ENCODE data around the gene LRRC74A. TPM values are rescaled to one million over a fixed set of nuclear protein-coding genes. Genes with fewer than 3 reads are reported as not detected.
A peak's percentile ranks its signal among the peaks of the same experiment; 100 is the strongest.

The LRRC74A gene
- total and polyA plus RNA-seq, 11 donors = not detected

- Histone ChIP-seq H3K27me3 (no peaks in the 10 kb centered on the region), H3K36me3 (no peaks in the 10 kb centered on the region), H3K4me1 (peaks cover 0 to 30% (median 11%) of the 10 kb centered on the region in 12 donors), H3K27ac (peak overlapping the region in 1 of 12 donors; percentile 79), H3K4me3 (no peak overlapping the region), H3K9me3 (no peaks in the 10 kb centered on the region)
- intact Hi-C loops (cut with DNase I) = no loop called here
- no peak for ATAC-seq
- WGBS, 4 donors = 69 to 86% (median 77%) methylated on average over 6 of the region's 6 CpGs
- DNase-seq = no peak
- no peak for TF ChIP-seq CTCF (IDR thresholded peaks at IDR 0.05)
Observed at GRCh38 chr14:76883447-76883846, 57.2 kb downstream of the LRRC74A start.

GRCh38 chr14:76884394-76884793, 58.2 kb downstream of the LRRC74A start:
- no peak for TF ChIP-seq CTCF (IDR thresholded peaks at IDR 0.05)
- no peak for TF ChIP-seq POLR2A (IDR thresholded peaks at IDR 0.05)
- intact Hi-C loops (cut with DNase I) = no loop called here
- Histone ChIP-seq H3K4me3 (no peak overlapping the region), H3K9me3 (no peaks in the 10 kb centered on the region), H3K27ac (peak overlapping the region; percentile 47 to 91 (median 78)), H3K4me1 (peaks cover 0 to 30% (median 11%) of the 10 kb centered on the region in 12 donors), H3K36me3 (no peaks in the 10 kb centered on the region), H3K27me3 (no peaks in the 10 kb centered on the region)
- ATAC-seq (no peak), DNase-seq (no peak)
- WGBS, 4 donors = 75 to 86% (median 80%) methylated on average over 4 to 6 of the region's 6 CpGs

GRCh38 chr14:76884853-76885276, 58.7 kb downstream of the LRRC74A start:
- Histone ChIP-seq H3K27me3 (no peaks in the 10 kb centered on the region), H3K9me3 (no peaks in the 10 kb centered on the region), H3K27ac (peak overlapping the region; percentile 47 to 91 (median 78)), H3K36me3 (no peaks in the 10 kb centered on the region), H3K4me1 (peaks cover 0 to 30% (median 11%) of the 10 kb centered on the region in 12 donors), H3K4me3 (no peak overlapping the region)
- peak; percentile 73 to 96 (median 90) for ATAC-seq
- 46 to 62% (median 58%) methylated on average over 9 to 14 of the region's 14 CpGs for WGBS, 4 donors
- TF ChIP-seq POLR2A (IDR thresholded peaks at IDR 0.05) = no peak
- no peak for TF ChIP-seq CTCF (IDR thresholded peaks at IDR 0.05)
- peak; percentile 69 to 83 (median 74) for DNase-seq
- intact Hi-C loops (cut with DNase I) = no loop called here

GRCh38 chr14:76887191-76887590, 61.0 kb downstream of the LRRC74A start:
- intact Hi-C loops (cut with DNase I) = no loop called here
- WGBS, 4 donors = 43 to 55% (median 49%) methylated on average over 6 of the region's 6 CpGs
- Histone ChIP-seq H3K27ac (peak overlapping the region in 2 of 12 donors; percentile 24 to 46), H3K4me1 (peaks cover 0 to 30% (median 11%) of the 10 kb centered on the region in 12 donors), H3K36me3 (no peaks in the 10 kb centered on the region), H3K27me3 (no peaks in the 10 kb centered on the region), H3K9me3 (peaks cover 0 to 5% (median under 1%) of the 10 kb centered on the region in 12 donors), H3K4me3 (no peak overlapping the region)
- DNase-seq (peak in 1 of 5 donors; percentile 44), ATAC-seq (no peak)
- TF ChIP-seq POLR2A (IDR thresholded peaks at IDR 0.05) (no peak), CTCF (IDR thresholded peaks at IDR 0.05) (no peak)

Data from heart left ventricle (tissue), 16 donors.